Medulla oblongata (tissue), 1 donor: ENCODE results near the gene RNF31.

Experiments used
- DNase-seq: peaks from one replicate; pipeline ENCODE4 v3.0.0-alpha.2; 2015; ENCODE audit errors: extremely low spot score

Gene RNF31

GRCh38 chr14:24137529-24138395 is 9.5 kb upstream of the RNF31 start:
- DNase-seq: no peak

GRCh38 chr14:24138396-24139271 is 8.7 kb upstream of the RNF31 start:
- DNase-seq: no peak

- DNase-seq: no peak
These were observed 7.9 kb upstream of the RNF31 start for GRCh38 chr14:24139272-24139934.

GRCh38 chr14:24141097-24141880 is 6.0 kb upstream of the RNF31 start, which contains the start of gene EMC9:
Gene EMC9 (minus strand): TSS chr14:24141591. CDS start chr14:24141304, 287 bp downstream.
- DNase-seq: peak; percentile 100

GRCh38 chr14:24143511-24143910 is 3.8 kb upstream of the RNF31 start:
- no peak for DNase-seq

GRCh38 chr14:24144451-24144850 is 2.8 kb upstream of the RNF31 start:
- no peak for DNase-seq

GRCh38 chr14:24145219-24145618 is 2.1 kb upstream of the RNF31 start:
- no peak for DNase-seq

DNA sequence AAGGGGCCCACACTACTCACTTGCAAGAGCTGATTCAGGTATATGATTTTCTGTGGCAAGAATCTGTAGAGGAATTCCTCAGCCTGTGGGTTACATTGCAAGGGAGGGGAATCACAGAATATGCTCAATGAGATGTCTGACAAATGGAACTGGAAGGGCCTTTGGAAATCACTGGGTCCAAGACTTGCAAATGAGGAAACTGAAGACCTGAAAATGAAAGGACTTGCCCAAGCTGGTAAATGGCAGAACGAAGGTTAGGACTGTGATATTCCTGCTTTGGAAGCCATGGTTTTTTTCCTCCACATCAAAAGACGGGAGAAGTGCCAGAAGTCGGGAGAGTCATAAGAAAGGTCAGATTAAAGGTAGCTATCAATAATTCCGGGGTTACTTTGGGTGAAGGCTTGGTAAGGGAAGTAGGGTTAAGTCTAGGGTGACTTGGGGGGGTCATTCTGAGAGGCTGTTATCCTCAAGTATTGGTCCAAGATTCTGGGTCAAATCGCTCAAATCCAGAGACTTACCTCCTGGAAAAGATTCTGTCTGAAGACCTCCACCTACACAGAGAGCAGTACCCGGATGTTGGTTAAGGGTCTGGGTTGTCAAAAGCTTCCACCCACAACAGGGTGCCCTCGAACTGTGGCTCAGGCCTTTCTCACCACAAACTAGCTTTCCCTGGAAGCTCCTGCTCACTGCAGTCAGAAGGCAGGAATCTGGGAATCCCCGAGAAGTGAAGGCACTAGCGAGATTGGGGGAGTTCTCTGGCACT is 1.4 kb upstream of the RNF31 start:
- no peak for DNase-seq

DNA sequence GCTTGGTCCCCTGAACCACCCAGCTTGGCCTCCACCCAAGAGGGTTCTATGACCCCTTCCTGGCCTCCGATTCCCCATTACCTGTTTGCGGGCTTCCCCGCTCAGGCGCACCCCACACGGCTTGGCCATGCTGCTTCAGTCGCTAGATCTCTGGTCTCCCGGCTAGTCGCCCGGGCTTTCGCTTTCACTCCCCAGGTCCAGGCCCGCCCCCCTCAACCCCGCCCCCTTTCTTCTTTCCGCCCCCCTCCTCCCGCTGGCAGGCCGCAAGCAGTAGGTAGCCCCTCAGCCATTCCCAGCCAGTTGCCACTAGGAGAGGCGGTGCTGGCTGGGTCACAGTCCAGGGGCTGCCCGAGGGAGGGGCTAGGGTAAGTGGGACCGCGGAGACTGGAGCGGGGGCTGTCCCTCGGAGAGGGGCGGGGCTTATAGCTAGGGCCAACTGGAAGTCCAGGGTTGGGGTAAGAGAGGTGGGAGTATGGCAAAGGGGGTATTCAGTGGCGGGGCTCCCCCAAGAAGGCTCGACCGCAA is 783 bp upstream of the RNF31 start, which contains the start of gene PSME2:
TSS of gene PSME2 (minus strand) at position 158 of the 525 bp plus-strand sequence. CDS start at position 129, 29 bp downstream.
- DNase-seq: peak; percentile 93

DNA sequence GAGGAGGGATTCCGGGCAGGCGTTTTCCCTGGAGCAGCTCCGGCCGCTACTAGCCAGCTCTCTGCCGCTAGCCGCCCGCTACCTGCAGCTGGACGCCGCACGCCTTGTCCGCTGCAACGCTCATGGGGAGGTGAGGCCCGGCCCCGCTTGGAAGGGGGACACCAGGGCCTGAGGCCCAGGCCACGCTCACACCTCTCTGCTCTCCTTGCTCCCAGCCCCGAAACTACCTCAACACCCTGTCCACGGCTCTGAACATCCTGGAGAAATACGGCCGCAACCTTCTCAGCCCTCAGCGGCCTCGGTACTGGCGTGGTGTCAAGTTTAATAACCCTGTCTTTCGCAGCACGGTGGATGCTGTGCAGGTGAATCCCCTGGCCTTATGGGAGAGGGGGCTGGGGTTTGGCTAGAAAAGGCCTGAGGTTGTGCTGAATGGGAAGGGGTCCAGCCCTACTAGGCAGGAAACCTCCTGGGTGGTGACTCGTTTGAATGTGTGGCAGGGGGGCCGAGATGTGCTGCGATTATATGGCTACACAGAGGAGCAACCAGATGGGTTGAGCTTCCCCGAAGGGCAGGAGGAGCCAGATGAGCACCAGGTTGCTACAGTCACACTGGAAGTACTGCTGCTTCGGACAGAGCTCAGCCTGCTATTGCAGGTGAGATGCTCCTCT is 597 bp downstream of the RNF31 start:
- DNase-seq: no peak

DNA sequence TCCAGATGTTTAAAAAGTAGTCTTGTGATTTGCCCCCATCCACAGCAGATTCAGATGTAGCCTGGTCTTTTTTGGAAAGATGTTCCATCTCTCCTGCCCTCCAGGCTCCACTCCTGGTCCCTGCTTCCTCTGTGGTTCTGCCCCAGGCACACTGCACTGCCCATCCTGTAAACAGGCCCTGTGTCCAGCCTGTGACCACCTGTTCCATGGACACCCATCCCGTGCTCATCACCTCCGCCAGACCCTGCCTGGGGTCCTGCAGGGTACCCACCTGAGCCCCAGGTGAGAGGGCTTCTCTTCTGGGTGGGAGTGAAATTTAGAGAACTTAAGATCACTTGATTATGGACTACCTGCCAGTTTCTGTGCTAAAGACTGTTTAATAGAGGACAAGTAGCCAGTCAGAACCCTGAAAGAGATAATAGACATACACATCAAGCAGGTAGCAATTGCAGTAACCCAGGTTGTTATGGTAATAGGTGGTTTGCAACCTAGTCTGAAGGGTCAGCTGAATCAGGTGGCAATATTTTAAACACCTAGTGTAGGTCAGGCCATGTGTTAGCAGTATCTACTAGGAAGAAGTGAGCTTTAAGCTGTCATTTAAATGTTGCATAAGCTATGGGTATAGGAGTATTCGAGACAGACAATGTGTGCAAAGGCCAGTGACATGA is 2.1 kb downstream of the RNF31 start:
- DNase-seq: no peak

GRCh38 chr14:24150061-24150460 is 2.8 kb downstream of the RNF31 start:
- DNase-seq: no peak

DNA sequence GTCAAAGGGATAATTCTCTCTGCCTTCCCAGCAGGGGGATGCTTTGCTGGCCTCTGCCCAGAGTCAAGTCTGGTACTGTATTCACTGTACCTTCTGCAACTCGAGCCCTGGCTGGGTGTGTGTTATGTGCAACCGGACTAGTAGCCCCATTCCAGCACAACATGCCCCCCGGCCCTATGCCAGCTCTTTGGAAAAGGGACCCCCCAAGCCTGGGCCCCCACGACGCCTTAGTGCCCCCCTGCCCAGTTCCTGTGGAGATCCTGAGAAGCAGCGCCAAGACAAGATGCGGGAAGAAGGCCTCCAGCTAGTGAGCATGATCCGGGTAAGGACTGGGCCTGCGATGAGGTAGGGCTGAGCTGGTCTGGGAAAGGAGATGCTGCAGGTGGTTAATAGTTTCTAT is 3.3 kb downstream of the RNF31 start:
- no peak for DNase-seq

- DNase-seq: no peak
These were observed 3.7 kb downstream of the RNF31 start for GRCh38 chr14:24150993-24151392.

DNA sequence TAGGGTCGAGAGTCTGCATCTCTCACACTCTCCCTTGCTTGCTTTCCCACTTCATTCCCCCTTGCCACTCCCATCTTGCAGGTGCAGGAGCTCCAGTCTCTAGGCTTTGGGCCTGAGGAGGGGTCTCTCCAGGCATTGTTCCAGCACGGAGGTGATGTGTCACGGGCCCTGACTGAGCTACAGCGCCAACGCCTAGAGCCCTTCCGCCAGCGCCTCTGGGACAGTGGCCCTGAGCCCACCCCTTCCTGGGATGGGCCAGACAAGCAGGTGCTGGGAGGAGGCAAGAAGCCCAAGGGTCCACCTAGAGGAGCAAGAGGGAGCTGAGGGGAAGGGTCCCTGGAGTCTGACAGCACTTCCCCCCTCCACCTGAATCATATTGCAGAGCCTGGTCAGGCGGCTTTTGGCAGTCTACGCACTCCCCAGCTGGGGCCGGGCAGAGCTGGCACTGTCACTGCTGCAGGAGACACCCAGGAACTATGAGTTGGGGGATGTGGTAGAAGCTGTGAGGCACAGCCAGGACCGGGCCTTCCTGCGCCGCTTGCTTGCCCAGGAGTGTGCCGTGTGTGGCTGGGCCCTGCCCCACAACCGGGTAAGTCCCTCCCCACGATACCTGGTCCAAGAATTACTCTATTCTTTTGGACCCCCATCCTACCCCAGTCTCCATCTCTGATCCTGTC is 4.2 kb downstream of the RNF31 start:
- DNase-seq: no peak

DNA sequence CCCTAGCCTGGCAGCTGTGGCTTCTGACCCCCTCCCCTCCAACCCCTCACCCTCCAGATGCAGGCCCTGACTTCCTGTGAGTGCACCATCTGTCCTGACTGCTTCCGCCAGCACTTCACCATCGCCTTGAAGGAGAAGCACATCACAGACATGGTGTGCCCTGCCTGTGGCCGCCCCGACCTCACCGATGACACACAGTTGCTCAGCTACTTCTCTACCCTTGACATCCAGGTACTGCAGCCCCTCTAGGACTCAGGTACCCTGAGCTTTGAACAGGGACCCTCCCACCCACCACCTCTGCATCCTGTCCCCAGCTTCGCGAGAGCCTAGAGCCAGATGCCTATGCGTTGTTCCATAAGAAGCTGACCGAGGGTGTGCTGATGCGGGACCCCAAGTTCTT is 7.8 kb downstream of the RNF31 start:
- DNase-seq: no peak

DNA sequence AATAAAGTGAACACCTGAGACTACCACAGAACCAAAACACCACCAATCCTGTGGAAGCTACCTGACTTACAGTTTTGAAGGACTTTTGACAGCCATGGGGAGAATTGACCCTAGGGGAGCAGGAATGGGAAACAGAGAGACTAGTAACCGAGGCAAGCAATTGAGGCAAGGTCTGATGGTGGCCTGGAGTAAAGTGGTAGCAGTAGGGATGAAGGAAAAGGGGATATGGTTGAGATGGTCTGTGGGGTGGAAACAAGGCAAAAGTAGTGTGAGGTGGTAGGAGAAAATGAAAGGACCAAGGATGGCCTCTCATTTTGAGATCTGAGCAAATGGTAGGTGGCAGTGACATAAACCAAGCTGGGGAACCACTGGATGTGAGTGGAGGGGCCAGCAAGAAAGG is 9.5 kb downstream of the RNF31 start:
- no peak for DNase-seq

GRCh38 chr14:24157331-24157730 is 10.0 kb downstream of the RNF31 start:
- no peak for DNase-seq
